H1 (cell line): Measurements from ENCODE around the gene RTN4. TPM values are rescaled to one million over a fixed set of nuclear protein-coding genes. Genes with fewer than 3 reads are reported as not detected.

Experiments
- EGR1 ChIP-seq: IDR thresholded peaks from 2 replicates; pipeline ENCODE4 v1.6.1; 2011; ENCODE audit warnings: low read depth, low read length, borderline replicate concordance
- KDM4A ChIP-seq: IDR thresholded peaks from one replicate; pipeline ENCODE4 v1.7.1; 2012; ENCODE audit warnings: low read depth, mild to moderate bottlenecking, moderate library complexity, low read length, inconsistent platforms; ENCODE audit not compliant: severe bottlenecking
- POLR2AphosphoS5 ChIP-seq: IDR thresholded peaks from 2 replicates; pipeline ENCODE4 v1.6.1; 2011; ENCODE audit warnings: low read depth, low read length
- SP1 ChIP-seq: IDR thresholded peaks from 2 replicates; pipeline ENCODE4 v1.6.1; 2011; ENCODE audit warnings: low read depth, low read length
- SUZ12 ChIP-seq: fragments of 200-600 bp; sonication (generic); IDR thresholded peaks from 2 replicates; pipeline ENCODE4 v1.6.1; 2012; ENCODE audit warnings: mild to moderate bottlenecking, inconsistent platforms, low read length, moderate library complexity, mixed read lengths
- polyA plus RNA-seq, 7 experiments: library from polyadenylated mRNA; depleted of rRNA in 3 of 7; stranded (reverse) in 5 of 7; unstranded in 2 of 7; fragments of >200 nt in 5 of 7; fragments of 200-250 nt in 2 of 7; gene quantifications; 1 replicate in 5 of 7; 2 replicates in 1 of 7; 4 replicates in 1 of 7; pipeline versions ENCODE4 v1.2.1 to v1.2.3, GENCODE V29; 2011 to 2013; ENCODE audit warnings: missing spikeins in 2 of 7, mixed read lengths in 2 of 7
- total RNA-seq: library from RNA; stranded (reverse); fragmentation: NEBNext Ultra II Directional; extraction: Animal tissue kit (Norgen Biotek cat#: 25700); gene quantifications from 2 replicates; pipeline ENCODE4 v1.2.1, GENCODE V29; 2021

The RTN4 gene
- total and polyA plus RNA-seq, 2 of the 8 experiments (the other 6 are each of a cell fraction or from before 2014, with no cell fraction given) = 179 to 242 TPM

DNA sequence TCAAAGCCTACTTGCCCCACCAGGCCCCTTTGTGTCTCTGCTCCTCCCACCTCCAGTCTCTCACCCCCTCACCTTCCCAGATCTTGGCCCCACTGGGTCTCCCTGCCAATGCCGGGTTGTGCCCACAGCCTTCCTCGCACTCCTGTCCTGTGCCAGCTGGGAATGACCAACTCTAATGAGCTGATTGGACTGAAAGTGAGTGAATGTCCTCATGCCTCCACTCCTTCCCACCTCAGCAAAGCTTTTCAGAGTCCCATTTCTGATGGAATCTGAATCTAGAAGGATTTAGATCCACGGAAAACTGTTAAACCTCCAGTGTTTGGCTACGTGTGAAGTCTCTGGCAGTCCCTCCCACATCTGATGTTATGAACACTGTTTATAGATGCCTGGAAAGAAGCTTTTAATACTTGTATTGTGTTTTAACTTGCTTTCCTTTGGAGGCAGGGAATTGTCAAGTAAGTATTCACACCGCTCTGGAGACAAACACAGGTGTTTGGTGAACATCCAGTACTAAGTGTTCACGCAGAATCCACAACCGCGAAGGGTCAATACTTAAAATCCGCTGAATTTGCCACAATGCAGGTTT lies 103.9 kb downstream of the RTN4 start (continued):
- no peak for TF ChIP-seq SP1
- TF ChIP-seq POLR2AphosphoS5 = no peak
- TF ChIP-seq EGR1 = no peak
- no peak for TF ChIP-seq KDM4A
- no peak for TF ChIP-seq SUZ12
- TF ChIP-seq, all 59 proteins: peak for 0
